GM12878 (cell line): ENCODE results near the gene DLX6. TPM values are rescaled to one million over a fixed set of nuclear protein-coding genes. Genes with fewer than 3 reads are reported as not detected.

Experiments used
- ATAC-seq: fragments of 200-7000 bp; cut with Tn5 transposase; 3 replicates; pipeline ENCODE4 v1.9.1; 2020; ENCODE audit warnings: mild to moderate bottlenecking, moderate library complexity
- BruUV-seq: library from RNA; stranded (reverse); fragments of 400-500 nt; replicated peaks from 2 replicates; lab custom pipeline; 2021; lab: Mats Ljungman, UMichigan
- CTCF ChIA-PET: fragments of 300-600 bp; sonication (Branson Sonifier 250); formaldehyde crosslinking; extraction: SDS; loops from one replicate; lab custom pipeline; 2021; ENCODE audit warnings: inconsistent platforms; lab: Yijun Ruan, JAX
- POLR2A ChIA-PET: fragments of 350-600 bp; formaldehyde crosslinking; extraction: SDS; loops from one replicate; lab custom pipeline; 2021; ENCODE audit warnings: inconsistent platforms; lab: Charles Lee
- RAD21 ChIA-PET: fragments of 300-600 bp; sonication (Branson Sonifier 250); formaldehyde crosslinking; loops from one replicate; lab custom pipeline; 2023; ENCODE audit warnings: antibody characterized with exemption; ENCODE audit not compliant: unreplicated experiment; lab: Charles Lee
- SMC1A ChIA-PET: fragments of 300-600 bp; sonication (Branson Sonifier 250); formaldehyde crosslinking; loops from one replicate; lab custom pipeline; 2023; ENCODE audit not compliant: unreplicated experiment, uncharacterized antibody; lab: Charles Lee
- DNase-seq: peaks from one replicate; pipeline ENCODE4 v3.0.0-alpha.2; 2011; ENCODE audit warnings: low read depth, low spot score
- FAIRE-seq: peaks from 3 replicates; lab custom pipeline; 2011; peaks lifted over from hg19 to GRCh38; lab: Jason Lieb, UNC
- H2AFZ ChIP-seq: 2 replicates; pipeline ENCODE4 v1.6.0; 2011; ENCODE audit warnings: low read depth, low read length, control low read depth; ENCODE audit not compliant: control insufficient read depth
- H3K27ac ChIP-seq: 2 replicates; pipeline ENCODE4 v1.5.1; 2011; ENCODE audit warnings: control low read depth; ENCODE audit not compliant: control insufficient read depth, insufficient read depth
- H3K27me3 ChIP-seq, 2 experiments: replicated peaks in 1 of 2; 2 replicates each; pipeline versions ENCODE4 v1.6.0 to v1.6.1; 2011; ENCODE audit warnings: low read length in 1 of 2; ENCODE audit not compliant: control insufficient read depth in 2 of 2, insufficient read depth in 2 of 2
- H3K36me3 ChIP-seq, 2 experiments: 2 replicates each; pipeline ENCODE4 v1.5.1; 2011; ENCODE audit warnings: low read length in 1 of 2; ENCODE audit not compliant: control insufficient read depth in 2 of 2, insufficient read depth in 2 of 2
- H3K4me1 ChIP-seq: 2 replicates; pipeline ENCODE4 v1.6.1; 2011; ENCODE audit warnings: mild to moderate bottlenecking, low read length, moderate library complexity, mixed read lengths; ENCODE audit not compliant: control insufficient read depth, insufficient read depth
- H3K4me2 ChIP-seq: 2 replicates; pipeline ENCODE4 v1.6.0; 2011; ENCODE audit warnings: control low read depth; ENCODE audit not compliant: control insufficient read depth, insufficient read depth
- H3K4me3 ChIP-seq: fragments of 200-600 bp; sonication (generic); 2 replicates; pipeline ENCODE4 v1.5.1; 2016
- H3K79me2 ChIP-seq: 2 replicates; pipeline ENCODE4 v1.6.0; 2011; ENCODE audit warnings: low read length; ENCODE audit not compliant: control insufficient read depth, insufficient read depth
- H3K9ac ChIP-seq: 2 replicates; pipeline ENCODE4 v1.8.0; 2011; ENCODE audit warnings: low read length, control low read depth, mixed read lengths; ENCODE audit not compliant: control insufficient read depth, insufficient read depth
- H3K9me3 ChIP-seq: replicated peaks from 3 replicates; pipeline ENCODE4 v1.5.1; 2011; ENCODE audit warnings: mild to moderate bottlenecking, low read length; ENCODE audit not compliant: control insufficient read depth, insufficient read depth
- H4K20me1 ChIP-seq: 2 replicates; pipeline ENCODE4 v1.6.0; 2011; ENCODE audit not compliant: control insufficient read depth, insufficient read depth
- CBX3 ChIP-seq: fragments of 200-600 bp; sonication (generic); IDR thresholded peaks from 2 replicates; pipeline ENCODE4 v1.6.1; 2016; ENCODE audit warnings: low read depth, borderline replicate concordance
- JUNB ChIP-seq: IDR thresholded peaks from 2 replicates; pipeline ENCODE4 v1.6.1; 2016; ENCODE audit warnings: antibody characterized with exemption, mild to moderate bottlenecking
- ZNF207 ChIP-seq: fragments of 450-650 bp; IDR thresholded peaks from 2 replicates; pipeline ENCODE4 v1.6.1; 2014; ENCODE audit warnings: antibody characterized with exemption, mild to moderate bottlenecking, borderline replicate concordance
- ZZZ3 ChIP-seq: IDR thresholded peaks from 2 replicates; pipeline ENCODE4 v1.6.1; 2011; ENCODE audit warnings: low read depth; ENCODE audit not compliant: control insufficient read depth, insufficient read length
- WGBS: methylation state at CpG from one replicate; pipeline ENCODE4 v1.1.6; 2016; ENCODE audit warnings: low lambda C conversion rate; ENCODE audit not compliant: insufficient replicate concordance, insufficient coverage; ENCODE audit errors: missing lambda C conversion rate; 5-methylcytosine and 5-hydroxymethylcytosine counted together
- in situ Hi-C: fragments of 300-500 bp; cut with MboI; formaldehyde crosslinking; loops from 9 replicates; pipeline ENCODE4 v1.14.3; 2018; ENCODE audit warnings: mixed read lengths
- intact Hi-C: fragments of 100-400 bp; cut with micrococcal nuclease; formaldehyde crosslinking; loops from one replicate; pipeline ENCODE4 v1.14.2; 2022; ENCODE audit not compliant: unreplicated experiment
- polyA plus RNA-seq, 11 experiments: library from polyadenylated mRNA; depleted of rRNA in 4 of 11; unstranded in 6 of 11; stranded (reverse) in 5 of 11; fragments of >200 nt; fragmentation: Nextera tagmentation in 4 of 11; fragmentation: Illumina TruSeq in 1 of 11; extraction: Ambion mirVana in 4 of 11; extraction: Trizol in 1 of 11; gene quantifications; 1 replicate in 1 of 11; 2 replicates in 10 of 11; pipeline versions ENCODE4 v1.2.1 to v1.2.3, GENCODE V29; 2011 to 2016; ENCODE audit warnings: inconsistent platforms in 2 of 11, missing spikeins in 2 of 11, low read depth in 1 of 11
- total RNA-seq, 4 experiments: library from RNA; depleted of rRNA in 3 of 4; stranded (reverse); fragments of >200 nt in 3 of 4; fragmentation: Illumina TruSeq in 1 of 4; extraction: Trizol in 1 of 4; gene quantifications; 2 replicates each; pipeline versions ENCODE4 v1.2.1 to v1.2.3, GENCODE V29; 2013 to 2021
- TF ChIP-seq, protein P1 (sequence below): fragments of 150-350 bp; IDR thresholded peaks from 2 replicates; pipeline ENCODE4 v1.6.1; 2016; ENCODE audit warnings: low read depth, low read length

DLX6 gene
- total and polyA plus RNA-seq, 10 of the 15 experiments (the other 5 are each of a cell fraction or from before 2014, with no cell fraction given) = not detected

DNA sequence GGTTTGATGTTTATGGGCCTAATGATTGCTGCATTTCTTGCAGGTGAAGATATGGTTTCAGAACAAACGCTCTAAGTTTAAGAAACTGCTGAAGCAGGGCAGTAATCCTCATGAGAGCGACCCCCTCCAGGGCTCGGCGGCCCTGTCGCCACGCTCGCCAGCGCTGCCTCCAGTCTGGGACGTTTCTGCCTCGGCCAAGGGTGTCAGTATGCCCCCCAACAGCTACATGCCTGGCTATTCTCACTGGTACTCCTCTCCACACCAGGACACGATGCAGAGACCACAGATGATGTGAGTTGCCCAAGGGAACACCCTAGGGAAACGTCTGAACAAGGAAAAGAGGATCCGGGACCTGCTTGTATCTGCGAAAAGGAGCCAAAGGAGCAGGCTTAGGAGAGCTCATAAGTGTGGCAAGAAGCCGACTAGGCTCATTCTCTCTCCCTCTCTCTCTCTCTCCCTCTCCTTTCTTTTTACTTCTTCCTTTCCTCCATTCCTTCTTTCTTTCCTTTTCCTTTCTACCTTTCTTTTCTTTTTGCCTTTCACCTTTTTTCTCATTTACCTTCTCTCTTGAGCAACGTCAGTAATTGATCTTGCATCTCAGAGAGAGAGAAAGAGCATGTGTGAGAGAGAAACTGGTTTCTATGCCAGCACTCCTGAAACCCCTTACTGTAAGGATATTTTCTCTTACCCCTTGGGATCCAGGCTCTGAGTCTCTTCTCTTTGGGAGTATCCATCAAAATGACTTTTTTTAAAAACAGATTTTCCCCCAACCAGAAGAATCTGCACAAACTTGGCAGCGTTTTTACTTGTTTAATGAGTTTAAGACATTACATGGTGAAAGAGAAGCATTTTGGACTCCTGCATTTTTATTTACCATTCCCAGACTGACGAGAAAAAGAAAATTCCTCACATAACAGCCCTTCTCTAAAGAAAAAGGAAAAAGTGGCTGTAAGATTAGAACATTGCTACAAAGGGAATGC, 4.7 kb downstream of the DLX6 start:
- no peak for ATAC-seq
- intact Hi-C loops = no loop called here
- ChIA-PET SMC1A (no interaction called here), RAD21 (no interaction called here), POLR2A (no interaction called here), CTCF (no interaction called here)
- 5% methylated on average over 18 of the region's 18 CpGs for WGBS
- H3K9ac ChIP-seq = no peak overlapping the region
- DNase-seq = no peak
- no peaks in the 10 kb centered on the region for H3K79me2 ChIP-seq
- no peak overlapping the region for H3K27ac ChIP-seq
- no peak overlapping the region for H3K4me3 ChIP-seq
- H3K27me3 ChIP-seq = peaks cover 10 to 25% of the 10 kb centered on the region in 2 experiments; a peak in 3 of 4 replicates
- H3K4me1 ChIP-seq = no peaks in the 10 kb centered on the region
- no peak overlapping the region for H3K4me2 ChIP-seq
- H4K20me1 ChIP-seq = no peaks in the 10 kb centered on the region
- H3K9me3 ChIP-seq = peaks cover under 1% of the 10 kb centered on the region; the same call in 1 of the 3 replicates
- FAIRE-seq = no peak
- no TSS peak for BruUV-seq
- H2AFZ ChIP-seq = no peak overlapping the region
- TF ChIP-seq, protein P1, sequence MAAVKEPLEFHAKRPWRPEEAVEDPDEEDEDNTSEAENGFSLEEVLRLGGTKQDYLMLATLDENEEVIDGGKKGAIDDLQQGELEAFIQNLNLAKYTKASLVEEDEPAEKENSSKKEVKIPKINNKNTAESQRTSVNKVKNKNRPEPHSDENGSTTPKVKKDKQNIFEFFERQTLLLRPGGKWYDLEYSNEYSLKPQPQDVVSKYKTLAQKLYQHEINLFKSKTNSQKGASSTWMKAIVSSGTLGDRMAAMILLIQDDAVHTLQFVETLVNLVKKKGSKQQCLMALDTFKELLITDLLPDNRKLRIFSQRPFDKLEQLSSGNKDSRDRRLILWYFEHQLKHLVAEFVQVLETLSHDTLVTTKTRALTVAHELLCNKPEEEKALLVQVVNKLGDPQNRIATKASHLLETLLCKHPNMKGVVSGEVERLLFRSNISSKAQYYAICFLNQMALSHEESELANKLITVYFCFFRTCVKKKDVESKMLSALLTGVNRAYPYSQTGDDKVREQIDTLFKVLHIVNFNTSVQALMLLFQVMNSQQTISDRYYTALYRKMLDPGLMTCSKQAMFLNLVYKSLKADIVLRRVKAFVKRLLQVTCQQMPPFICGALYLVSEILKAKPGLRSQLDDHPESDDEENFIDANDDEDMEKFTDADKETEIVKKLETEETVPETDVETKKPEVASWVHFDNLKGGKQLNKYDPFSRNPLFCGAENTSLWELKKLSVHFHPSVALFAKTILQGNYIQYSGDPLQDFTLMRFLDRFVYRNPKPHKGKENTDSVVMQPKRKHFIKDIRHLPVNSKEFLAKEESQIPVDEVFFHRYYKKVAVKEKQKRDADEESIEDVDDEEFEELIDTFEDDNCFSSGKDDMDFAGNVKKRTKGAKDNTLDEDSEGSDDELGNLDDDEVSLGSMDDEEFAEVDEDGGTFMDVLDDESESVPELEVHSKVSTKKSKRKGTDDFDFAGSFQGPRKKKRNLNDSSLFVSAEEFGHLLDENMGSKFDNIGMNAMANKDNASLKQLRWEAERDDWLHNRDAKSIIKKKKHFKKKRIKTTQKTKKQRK = no peak
- TF ChIP-seq ZZZ3 (no peak), JUNB (no peak), ZNF207 (no peak), CBX3 (no peak)
- H3K36me3 ChIP-seq = no peaks in the 10 kb centered on the region
- in situ Hi-C loops = no loop called here
